T-helper 2 cell treated with Interferon-gamma antibody and Interleukin-4, amounts not matched to agents 5 μg/mL and 100 μg/mL, for 36 hours (primary cell): ENCODE data around the gene SPINK4.

Experiments used
- DNase-seq: peaks from one replicate; pipeline ENCODE4 v3.0.0; 2021; ENCODE audit warnings: low spot score
- H3K27ac Mint-ChIP-seq: one replicate; pipeline ENCODE4 v1.8.0; 2021; ENCODE audit warnings: mild to moderate bottlenecking, mixed read lengths
- H3K27me3 Mint-ChIP-seq: one replicate; pipeline ENCODE4 v1.8.0; 2021; ENCODE audit warnings: low read depth, mixed read lengths
- H3K36me3 Mint-ChIP-seq: one replicate; pipeline ENCODE4 v1.8.0; 2021; ENCODE audit warnings: low read depth, mixed read lengths
- H3K4me1 Mint-ChIP-seq: one replicate; pipeline ENCODE4 v1.8.0; 2021; ENCODE audit warnings: low read depth, mixed read lengths
- H3K4me3 Mint-ChIP-seq: one replicate; pipeline ENCODE4 v1.8.0; 2022; ENCODE audit warnings: mild to moderate bottlenecking, moderate library complexity, mixed read lengths
- H3K9me3 Mint-ChIP-seq: one replicate; pipeline ENCODE4 v1.8.0; 2021; ENCODE audit warnings: mixed read lengths

The SPINK4 gene

GRCh38 chr9:33236571-33236970, 3.4 kb upstream of the SPINK4 start:
- no peaks in the 10 kb centered on the region for H3K9me3 Mint-ChIP-seq
- no peak overlapping the region for H3K27ac Mint-ChIP-seq

GRCh38 chr9:33241298-33241697, 1.3 kb downstream of the SPINK4 start:
- H3K4me1 Mint-ChIP-seq = peaks cover 3% of the 10 kb centered on the region
- no peak overlapping the region for H3K4me3 Mint-ChIP-seq
- peaks cover 3% of the 10 kb centered on the region for H3K27me3 Mint-ChIP-seq
- no peak for DNase-seq
- H3K36me3 Mint-ChIP-seq = no peaks in the 10 kb centered on the region
- no peak overlapping the region for H3K27ac Mint-ChIP-seq
- no peaks in the 10 kb centered on the region for H3K9me3 Mint-ChIP-seq

More at GRCh38 chr9:33236571-33236970, 3.4 kb upstream of the SPINK4 start:
- peaks cover 3% of the 10 kb centered on the region for H3K4me1 Mint-ChIP-seq
- H3K4me3 Mint-ChIP-seq = no peak overlapping the region
- DNase-seq = no peak
- H3K27me3 Mint-ChIP-seq = peaks cover 10% of the 10 kb centered on the region
- no peaks in the 10 kb centered on the region for H3K36me3 Mint-ChIP-seq

GRCh38 chr9:33242609-33243134, 2.7 kb downstream of the SPINK4 start:
- DNase-seq = no peak
- Mint-ChIP-seq H3K4me3 (no peak overlapping the region), H3K27ac (no peak overlapping the region), H3K27me3 (peaks cover 3% of the 10 kb centered on the region), H3K9me3 (no peaks in the 10 kb centered on the region), H3K4me1 (peaks cover 3% of the 10 kb centered on the region), H3K36me3 (peaks cover 3% of the 10 kb centered on the region)

- Mint-ChIP-seq H3K9me3 (no peaks in the 10 kb centered on the region), H3K36me3 (peaks cover 3% of the 10 kb centered on the region), H3K4me3 (no peak overlapping the region)
Observed at GRCh38 chr9:33244137-33244784, 4.3 kb downstream of the SPINK4 start.

GRCh38 chr9:33245341-33245740, 5.4 kb downstream of the SPINK4 start:
- Mint-ChIP-seq H3K4me3 (no peak overlapping the region), H3K27ac (no peak overlapping the region), H3K9me3 (no peaks in the 10 kb centered on the region), H3K27me3 (peaks cover 3% of the 10 kb centered on the region), H3K4me1 (no peaks in the 10 kb centered on the region), H3K36me3 (peaks cover 3% of the 10 kb centered on the region)
- DNase-seq = no peak

More at GRCh38 chr9:33244137-33244784, 4.3 kb downstream of the SPINK4 start:
- no peak for DNase-seq
- Mint-ChIP-seq H3K27ac (no peak overlapping the region), H3K27me3 (peaks cover 3% of the 10 kb centered on the region), H3K4me1 (peaks cover 3% of the 10 kb centered on the region)

GRCh38 chr9:33246269-33246860, 6.4 kb downstream of the SPINK4 start:
- no peaks in the 10 kb centered on the region for H3K27me3 Mint-ChIP-seq
- H3K9me3 Mint-ChIP-seq = no peaks in the 10 kb centered on the region
- DNase-seq = no peak
- no peak overlapping the region for H3K4me3 Mint-ChIP-seq
- no peaks in the 10 kb centered on the region for H3K4me1 Mint-ChIP-seq
- H3K36me3 Mint-ChIP-seq = peaks cover 5% of the 10 kb centered on the region
- no peak overlapping the region for H3K27ac Mint-ChIP-seq

- Mint-ChIP-seq H3K9me3 (no peaks in the 10 kb centered on the region), H3K27ac (no peak overlapping the region), H3K36me3 (peaks cover 17% of the 10 kb centered on the region)
Observed at GRCh38 chr9:33248606-33249005, 8.6 kb downstream of the SPINK4 start.

GRCh38 chr9:33249087-33249658, 9.2 kb downstream of the SPINK4 start:
- H3K9me3 Mint-ChIP-seq = no peaks in the 10 kb centered on the region
- H3K36me3 Mint-ChIP-seq = peaks cover 17% of the 10 kb centered on the region
- no peak overlapping the region for H3K4me3 Mint-ChIP-seq
- H3K27me3 Mint-ChIP-seq = no peaks in the 10 kb centered on the region
- H3K27ac Mint-ChIP-seq = peak overlapping the region; percentile 19
- no peak for DNase-seq
- H3K4me1 Mint-ChIP-seq = no peaks in the 10 kb centered on the region

More at GRCh38 chr9:33248606-33249005, 8.6 kb downstream of the SPINK4 start:
- no peaks in the 10 kb centered on the region for H3K27me3 Mint-ChIP-seq
- no peaks in the 10 kb centered on the region for H3K4me1 Mint-ChIP-seq
- H3K4me3 Mint-ChIP-seq = no peak overlapping the region
- no peak for DNase-seq

GRCh38 chr9:33249983-33250382, 10.0 kb downstream of the SPINK4 start:
- no peak overlapping the region for H3K4me3 Mint-ChIP-seq
- H3K27ac Mint-ChIP-seq = no peak overlapping the region
- H3K4me1 Mint-ChIP-seq = no peaks in the 10 kb centered on the region
- H3K27me3 Mint-ChIP-seq = no peaks in the 10 kb centered on the region
- DNase-seq = no peak
- H3K9me3 Mint-ChIP-seq = no peaks in the 10 kb centered on the region
- H3K36me3 Mint-ChIP-seq = peaks cover 24% of the 10 kb centered on the region

GRCh38 chr9:33250458-33250995, 10.6 kb downstream of the SPINK4 start:
- Mint-ChIP-seq H3K9me3 (no peaks in the 10 kb centered on the region), H3K27ac (no peak overlapping the region), H3K27me3 (no peaks in the 10 kb centered on the region), H3K4me1 (no peaks in the 10 kb centered on the region), H3K36me3 (peaks cover 27% of the 10 kb centered on the region), H3K4me3 (no peak overlapping the region)
- no peak for DNase-seq

GRCh38 chr9:33254211-33254610, 14.2 kb downstream of the SPINK4 start:
- no peak for DNase-seq
- no peak overlapping the region for H3K27ac Mint-ChIP-seq

GRCh38 chr9:33255014-33255413, 15.0 kb downstream of the SPINK4 start:
- Mint-ChIP-seq H3K4me1 (peaks cover 3% of the 10 kb centered on the region), H3K9me3 (no peaks in the 10 kb centered on the region), H3K27me3 (no peaks in the 10 kb centered on the region), H3K4me3 (no peak overlapping the region), H3K27ac (no peak overlapping the region), H3K36me3 (peaks cover 59% of the 10 kb centered on the region)
- DNase-seq = no peak

More at GRCh38 chr9:33254211-33254610, 14.2 kb downstream of the SPINK4 start:
- no peaks in the 10 kb centered on the region for H3K4me1 Mint-ChIP-seq
- peaks cover 51% of the 10 kb centered on the region for H3K36me3 Mint-ChIP-seq
- no peak overlapping the region for H3K4me3 Mint-ChIP-seq
- H3K9me3 Mint-ChIP-seq = no peaks in the 10 kb centered on the region
- no peaks in the 10 kb centered on the region for H3K27me3 Mint-ChIP-seq

- H3K36me3 Mint-ChIP-seq = peaks cover 64% of the 10 kb centered on the region
- no peaks in the 10 kb centered on the region for H3K9me3 Mint-ChIP-seq
- H3K27me3 Mint-ChIP-seq = no peaks in the 10 kb centered on the region
- no peak overlapping the region for H3K4me3 Mint-ChIP-seq
- H3K27ac Mint-ChIP-seq = no peak overlapping the region
- peaks cover 3% of the 10 kb centered on the region for H3K4me1 Mint-ChIP-seq
- DNase-seq = no peak
Observed at GRCh38 chr9:33255471-33255870, 15.5 kb downstream of the SPINK4 start.

- DNase-seq = no peak
- no peak overlapping the region for H3K27ac Mint-ChIP-seq
- no peaks in the 10 kb centered on the region for H3K9me3 Mint-ChIP-seq
- no peaks in the 10 kb centered on the region for H3K27me3 Mint-ChIP-seq
- H3K4me3 Mint-ChIP-seq = no peak overlapping the region
- H3K4me1 Mint-ChIP-seq = peaks cover 3% of the 10 kb centered on the region
- H3K36me3 Mint-ChIP-seq = peaks cover 70% of the 10 kb centered on the region
Observed at GRCh38 chr9:33256236-33256635, 16.3 kb downstream of the SPINK4 start.
